Breast epithelium (tissue), 3 donors: ENCODE results near the gene KBTBD7.

Experiments
- POLR2A ChIP-seq: fragments of 450-650 bp; IDR thresholded peaks from one replicate; pipeline ENCODE4 v1.6.1; 2016; ENCODE audit warnings: antibody characterized with exemption, mild to moderate bottlenecking, moderate library complexity
- TF ChIP-seq, protein P1 (sequence below), 3 donors: fragments of 450-650 bp; IDR thresholded peaks; one replicate each; pipeline ENCODE4 v1.5.1; 2016 to 2017; ENCODE audit warnings: antibody characterized with exemption in 3 of 3, mild to moderate bottlenecking in 3 of 3, moderate library complexity in 3 of 3

DNA sequence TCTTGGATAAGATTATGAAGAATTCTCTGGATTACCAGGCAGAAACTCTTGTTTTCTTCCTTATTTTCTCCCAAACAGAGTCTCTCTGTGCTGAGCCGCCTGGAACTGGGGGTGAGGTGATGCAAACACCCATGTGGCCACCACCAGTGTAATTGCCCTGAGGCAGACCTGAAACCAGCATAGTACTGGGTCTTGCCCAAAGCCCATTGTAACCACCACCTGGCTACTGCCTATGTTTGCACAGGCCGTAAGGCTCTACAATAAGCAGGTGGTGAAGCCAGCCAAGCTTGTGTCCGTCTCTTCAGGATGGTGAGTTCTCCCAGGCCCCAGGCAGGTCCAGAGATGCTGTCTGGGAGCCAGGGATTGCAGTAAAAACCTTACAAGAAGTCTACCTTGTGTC lies 18.9 kb upstream of the KBTBD7 start:
- TF ChIP-seq, protein P1, sequence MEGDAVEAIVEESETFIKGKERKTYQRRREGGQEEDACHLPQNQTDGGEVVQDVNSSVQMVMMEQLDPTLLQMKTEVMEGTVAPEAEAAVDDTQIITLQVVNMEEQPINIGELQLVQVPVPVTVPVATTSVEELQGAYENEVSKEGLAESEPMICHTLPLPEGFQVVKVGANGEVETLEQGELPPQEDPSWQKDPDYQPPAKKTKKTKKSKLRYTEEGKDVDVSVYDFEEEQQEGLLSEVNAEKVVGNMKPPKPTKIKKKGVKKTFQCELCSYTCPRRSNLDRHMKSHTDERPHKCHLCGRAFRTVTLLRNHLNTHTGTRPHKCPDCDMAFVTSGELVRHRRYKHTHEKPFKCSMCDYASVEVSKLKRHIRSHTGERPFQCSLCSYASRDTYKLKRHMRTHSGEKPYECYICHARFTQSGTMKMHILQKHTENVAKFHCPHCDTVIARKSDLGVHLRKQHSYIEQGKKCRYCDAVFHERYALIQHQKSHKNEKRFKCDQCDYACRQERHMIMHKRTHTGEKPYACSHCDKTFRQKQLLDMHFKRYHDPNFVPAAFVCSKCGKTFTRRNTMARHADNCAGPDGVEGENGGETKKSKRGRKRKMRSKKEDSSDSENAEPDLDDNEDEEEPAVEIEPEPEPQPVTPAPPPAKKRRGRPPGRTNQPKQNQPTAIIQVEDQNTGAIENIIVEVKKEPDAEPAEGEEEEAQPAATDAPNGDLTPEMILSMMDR (IDR thresholded peaks at IDR 0.05) = no peak
- no peak for TF ChIP-seq POLR2A
